ENCODE results near the gene CYP46A1.

The CYP46A1 gene

DNA sequence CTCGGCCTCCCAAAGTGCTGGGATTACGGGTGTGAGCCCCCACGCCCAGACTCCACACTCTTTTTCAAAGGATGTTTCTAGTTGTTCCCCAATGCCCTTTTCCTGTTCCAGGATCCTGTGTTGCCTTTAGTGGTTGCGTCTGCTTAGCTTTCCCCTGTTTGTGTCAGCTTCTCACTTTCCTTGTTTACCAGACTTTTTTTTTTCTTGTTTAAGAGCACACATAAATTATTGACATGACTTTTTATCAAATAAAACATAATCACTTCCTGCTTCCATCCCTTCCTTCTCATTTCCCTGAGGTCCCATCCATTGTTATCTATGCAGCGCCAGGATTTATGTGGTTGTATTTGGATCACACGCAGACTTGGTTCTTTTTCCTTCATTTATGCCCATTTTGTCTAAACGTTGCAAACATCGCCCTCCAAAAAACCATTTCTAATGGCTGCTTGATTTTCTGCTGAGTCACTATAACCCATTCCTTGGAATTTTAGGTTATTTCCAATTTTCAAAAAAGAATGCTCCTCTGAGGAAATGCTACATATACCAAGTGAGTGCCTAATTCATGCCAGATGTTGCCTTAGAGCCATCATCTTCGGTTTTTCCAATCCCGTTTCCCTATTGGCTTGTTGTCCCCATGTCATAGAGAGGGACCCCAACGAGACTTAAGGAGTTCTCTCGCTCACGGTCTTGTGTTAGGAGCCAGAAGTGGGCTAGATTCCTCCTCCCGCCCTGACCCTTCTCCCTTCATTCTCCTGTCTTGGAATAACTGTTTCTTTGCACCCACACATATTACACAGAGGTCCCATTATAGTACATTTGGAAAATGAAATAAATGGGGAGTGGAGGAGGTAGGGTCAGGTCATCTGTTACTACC, 13.5 kb upstream of the CYP46A1 start:
- TF ChIP-seq ZFX (IDR thresholded peaks at IDR 0.05; ENCODE audit: borderline replicate concordance), result no peak
- TF ChIP-seq, protein P1, sequence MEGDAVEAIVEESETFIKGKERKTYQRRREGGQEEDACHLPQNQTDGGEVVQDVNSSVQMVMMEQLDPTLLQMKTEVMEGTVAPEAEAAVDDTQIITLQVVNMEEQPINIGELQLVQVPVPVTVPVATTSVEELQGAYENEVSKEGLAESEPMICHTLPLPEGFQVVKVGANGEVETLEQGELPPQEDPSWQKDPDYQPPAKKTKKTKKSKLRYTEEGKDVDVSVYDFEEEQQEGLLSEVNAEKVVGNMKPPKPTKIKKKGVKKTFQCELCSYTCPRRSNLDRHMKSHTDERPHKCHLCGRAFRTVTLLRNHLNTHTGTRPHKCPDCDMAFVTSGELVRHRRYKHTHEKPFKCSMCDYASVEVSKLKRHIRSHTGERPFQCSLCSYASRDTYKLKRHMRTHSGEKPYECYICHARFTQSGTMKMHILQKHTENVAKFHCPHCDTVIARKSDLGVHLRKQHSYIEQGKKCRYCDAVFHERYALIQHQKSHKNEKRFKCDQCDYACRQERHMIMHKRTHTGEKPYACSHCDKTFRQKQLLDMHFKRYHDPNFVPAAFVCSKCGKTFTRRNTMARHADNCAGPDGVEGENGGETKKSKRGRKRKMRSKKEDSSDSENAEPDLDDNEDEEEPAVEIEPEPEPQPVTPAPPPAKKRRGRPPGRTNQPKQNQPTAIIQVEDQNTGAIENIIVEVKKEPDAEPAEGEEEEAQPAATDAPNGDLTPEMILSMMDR (IDR thresholded peaks at IDR 0.05), result no peak
- H3K27ac ChIP-seq, result no peak overlapping the region

DNA sequence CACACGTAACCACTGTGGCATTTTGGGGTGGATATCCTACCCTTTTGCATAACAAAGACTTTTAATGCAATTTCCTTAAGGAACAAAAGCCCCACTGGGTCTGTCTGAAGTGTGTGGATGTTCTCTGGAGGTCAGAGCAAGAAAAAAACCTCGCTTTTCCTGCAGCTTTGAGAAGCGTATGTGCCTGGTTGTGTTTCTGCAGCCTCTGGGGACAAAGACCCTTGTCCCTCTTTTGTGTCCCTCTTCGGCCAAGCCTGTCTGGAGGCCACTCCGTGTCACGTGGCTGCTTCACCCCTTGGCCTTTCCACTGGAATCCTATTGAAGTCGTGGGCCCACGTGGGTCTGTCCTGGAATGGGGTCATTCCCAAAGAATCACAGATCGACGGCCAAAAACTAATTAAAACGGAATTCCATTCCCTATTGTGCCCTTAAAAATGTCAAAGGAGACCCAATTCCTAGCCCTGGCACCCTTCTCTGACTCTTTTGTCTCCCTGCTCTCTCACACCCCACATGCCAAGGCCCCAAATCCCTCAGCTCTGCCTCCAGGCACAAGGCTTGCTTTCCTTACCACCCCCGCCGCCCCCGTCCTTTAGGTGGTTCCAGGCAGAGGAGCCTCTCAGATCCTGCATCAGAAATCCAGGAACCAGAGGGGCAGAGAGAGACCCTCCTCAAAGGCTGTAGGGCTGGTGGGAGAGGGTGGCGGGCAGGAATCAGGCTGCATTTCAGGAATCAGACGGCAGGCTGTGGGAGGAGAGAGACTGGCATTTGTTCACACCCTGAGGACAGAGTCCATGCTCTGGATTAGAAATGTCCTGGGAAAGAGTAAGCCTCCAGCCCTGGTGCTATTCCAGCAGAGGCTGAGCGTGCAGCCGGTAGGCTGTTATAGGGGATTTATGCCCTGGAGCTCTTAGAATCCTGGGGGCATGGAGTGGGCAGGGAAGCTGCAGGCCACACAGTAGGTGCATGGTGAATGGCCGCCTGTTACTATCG, 12.6 kb upstream of the CYP46A1 start:
- TF ChIP-seq, protein P1 (IDR thresholded peaks at IDR 0.05), result no peak
- no peak for TF ChIP-seq ZFX (IDR thresholded peaks at IDR 0.05; ENCODE audit: borderline replicate concordance)
- no peak overlapping the region for H3K27ac ChIP-seq

DNA sequence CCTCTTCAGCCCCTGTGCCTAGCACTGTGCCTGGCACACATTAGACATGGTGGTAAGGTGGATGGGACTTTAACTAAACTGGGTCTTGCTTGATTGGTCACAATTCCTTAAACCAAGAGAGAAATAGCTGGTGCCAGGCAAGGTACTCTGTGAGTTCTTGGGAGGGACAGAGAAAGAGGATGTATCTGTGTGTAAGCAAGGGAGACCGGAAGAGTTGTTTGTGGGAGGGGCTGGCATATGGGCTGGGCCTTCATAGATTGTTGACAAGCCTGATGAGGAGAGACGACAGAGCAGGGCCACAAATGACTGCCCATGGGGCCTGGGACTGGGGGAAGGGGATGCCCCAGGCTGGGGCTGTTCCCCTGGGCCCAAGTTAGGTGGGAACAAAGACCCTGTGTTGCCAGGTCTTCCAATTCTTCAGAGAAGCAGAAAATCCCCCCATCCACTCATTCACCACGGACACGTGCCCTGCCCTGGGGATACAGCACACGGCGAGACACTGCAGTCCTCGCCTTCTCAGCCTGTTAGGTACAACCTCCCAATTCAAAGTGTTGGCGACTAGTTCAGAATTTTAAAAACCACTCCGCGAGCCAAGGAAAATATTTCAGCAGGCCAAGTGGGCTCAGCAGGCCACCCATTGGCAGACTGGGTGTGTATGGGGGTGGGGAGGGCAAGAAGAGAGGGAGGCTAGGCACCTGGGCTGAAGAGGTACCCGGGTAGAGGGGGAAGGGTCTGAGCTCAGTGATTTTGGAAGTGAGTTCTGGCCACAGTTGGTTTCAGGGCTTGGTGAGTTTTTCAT, 11.4 kb upstream of the CYP46A1 start:
- H3K27ac ChIP-seq, result no peak overlapping the region
- TF ChIP-seq ZFX (IDR thresholded peaks at IDR 0.05; ENCODE audit: borderline replicate concordance), result no peak

DNA sequence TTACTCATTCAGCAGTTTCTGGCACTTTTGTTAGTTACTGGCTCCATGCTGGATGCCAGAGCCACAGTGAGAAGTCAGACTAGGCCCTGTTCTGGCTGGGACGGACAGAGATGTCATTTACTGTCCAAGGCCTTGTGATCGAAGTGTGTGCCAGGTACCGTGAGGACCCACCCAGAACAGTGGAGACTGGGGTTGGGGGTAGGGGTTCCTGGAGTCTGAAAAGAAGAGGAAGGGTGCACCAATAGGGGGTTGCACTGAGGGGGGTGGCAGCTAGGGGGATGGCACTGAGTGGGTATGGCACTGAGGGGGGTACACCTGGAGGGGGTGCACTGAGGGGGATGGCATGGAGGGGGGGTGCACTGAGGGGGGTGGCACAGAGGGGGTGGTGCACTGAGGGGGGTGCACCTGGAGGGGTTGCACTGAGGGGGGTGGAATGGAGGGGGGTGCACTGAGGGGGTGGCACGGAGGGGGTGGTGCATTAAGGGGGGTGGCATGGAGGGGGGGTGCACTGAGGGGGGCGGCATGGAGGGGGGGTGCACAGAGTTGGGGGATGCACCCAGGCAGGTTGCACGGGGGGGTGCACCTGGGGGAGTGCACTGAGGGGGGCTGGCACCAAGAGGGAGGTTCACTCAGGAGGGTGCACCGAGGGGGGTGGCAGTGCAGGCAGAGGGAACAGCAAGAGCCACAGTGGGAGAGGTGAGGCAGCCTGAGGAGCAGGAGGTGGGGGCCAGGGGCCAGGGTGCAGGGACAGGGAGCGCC, 10.6 kb upstream of the CYP46A1 start:
- no peak overlapping the region for H3K27ac ChIP-seq
- TF ChIP-seq, protein P1 (IDR thresholded peaks at IDR 0.05), result no peak
- TF ChIP-seq ZFX (IDR thresholded peaks at IDR 0.05; ENCODE audit: borderline replicate concordance), result no peak

DNA sequence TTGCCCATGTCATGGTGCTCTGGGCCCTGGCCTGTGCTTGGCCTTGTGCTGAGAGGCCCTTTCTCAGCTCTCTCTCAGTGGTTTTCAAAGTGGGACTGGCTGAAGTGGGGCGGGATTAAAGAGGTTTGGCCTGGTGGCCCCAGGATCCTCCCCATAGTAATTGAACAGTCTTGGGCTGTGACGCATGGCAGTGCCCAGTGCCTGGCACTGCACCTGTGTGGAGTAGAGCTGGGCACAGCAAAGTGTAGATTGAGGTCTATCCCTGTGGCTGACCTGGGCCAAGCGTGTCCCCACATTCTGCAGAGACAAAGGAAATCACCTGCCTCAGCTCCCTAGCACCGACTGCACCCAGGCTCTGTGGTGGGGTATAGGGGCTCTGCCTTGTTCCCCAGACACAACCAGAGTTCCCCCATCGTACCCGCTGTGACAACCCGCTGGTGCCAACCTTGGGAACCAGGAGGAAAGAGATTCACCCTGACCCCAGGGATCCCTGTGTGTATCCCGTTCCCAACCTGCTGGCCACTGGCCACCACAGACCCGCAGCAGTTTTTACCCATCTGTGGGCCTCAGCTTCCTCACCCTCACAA, 9.9 kb upstream of the CYP46A1 start:
- no peak overlapping the region for H3K27ac ChIP-seq
- TF ChIP-seq, protein P1 (IDR thresholded peaks at IDR 0.05), result no peak
- no peak for TF ChIP-seq ZFX (IDR thresholded peaks at IDR 0.05; ENCODE audit: borderline replicate concordance)

DNA sequence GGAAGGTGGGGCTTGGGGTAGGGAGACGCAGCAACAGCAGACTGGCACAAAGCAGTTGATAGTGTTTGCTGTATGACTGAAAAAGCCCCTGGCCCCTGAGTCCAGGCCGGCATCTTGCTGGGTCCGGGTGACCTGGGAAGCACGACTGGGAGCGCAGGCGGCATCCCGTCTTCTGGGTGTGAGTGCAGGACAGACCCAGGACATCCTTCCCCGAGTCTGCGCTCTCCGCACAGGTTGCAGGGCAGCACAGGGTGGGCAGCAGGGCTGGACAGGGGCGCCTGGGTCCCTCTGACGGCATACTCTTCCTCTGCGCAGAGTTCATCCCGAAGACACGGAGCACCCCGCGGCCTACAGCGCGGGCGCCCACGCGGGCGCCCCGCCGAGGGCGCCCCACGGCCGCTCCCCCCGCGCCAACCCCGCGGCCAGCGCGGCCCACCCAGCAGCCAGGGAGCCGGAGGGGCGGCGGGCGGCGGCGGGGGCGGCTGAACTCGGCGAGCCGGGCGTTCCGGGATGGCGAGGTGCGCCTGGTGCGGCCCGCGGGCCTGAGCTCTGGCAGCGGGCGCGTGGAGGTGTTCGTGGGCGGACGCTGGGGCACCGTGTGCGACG, 9.2 kb upstream of the CYP46A1 start:
- TF ChIP-seq, protein P1 (IDR thresholded peaks at IDR 0.05), result no peak
- no peak for TF ChIP-seq ZFX (IDR thresholded peaks at IDR 0.05; ENCODE audit: borderline replicate concordance)
- H3K27ac ChIP-seq, result no peak overlapping the region

Measured in 22Rv1 (cell line).